HepG2 (cell line): ENCODE data around the gene SCUBE2. TPM values are rescaled to one million over a fixed set of nuclear protein-coding genes. Genes with fewer than 3 reads are reported as not detected.

Experiments used
- ATAC-seq: fragments of 200-7000 bp; cut with Tn5 transposase; 3 replicates; pipeline ENCODE4 v1.9.1; 2020; ENCODE audit warnings: mild to moderate bottlenecking, moderate library complexity
- BruUV-seq: library from RNA; stranded (reverse); fragments of 400-500 nt; replicated peaks from 2 replicates; lab custom pipeline; 2021; lab: Mats Ljungman, UMichigan
- CTCF ChIA-PET: fragments of 300-600 bp; formaldehyde crosslinking; extraction: SDS; loops from one replicate; lab custom pipeline; 2021; ENCODE audit warnings: low total read pairs, inconsistent platforms, low intra/inter-chr PET ratio; lab: Yijun Ruan, JAX
- POLR2A ChIA-PET: fragments of 350-600 bp; sonication (Branson Sonifier 250); formaldehyde crosslinking; loops from one replicate; lab custom pipeline; 2020; ENCODE audit warnings: antibody characterized with exemption, inconsistent platforms; lab: Yijun Ruan, JAX
- DNase-seq: peaks from one replicate; pipeline ENCODE4 v3.0.0-alpha.2; 2015; ENCODE audit warnings: low spot score
- FAIRE-seq: peaks from 3 replicates; lab custom pipeline; 2011; peaks lifted over from hg19 to GRCh38; lab: Jason Lieb, UNC
- H2AFZ ChIP-seq: one replicate; pipeline ENCODE4 v1.6.1; 2011; ENCODE audit warnings: low read length, inconsistent platforms
- H3K27ac ChIP-seq: fragments of 300-600 bp; 3 replicates; pipeline ENCODE4 v1.8.0; 2011; ENCODE audit warnings: mixed run types, mild to moderate bottlenecking, mixed read lengths, low read length, inconsistent platforms; ENCODE audit not compliant: insufficient read depth; ENCODE audit errors: extremely low read length
- H3K27me3 ChIP-seq, 2 experiments: fragments of 200-600 bp in 1 of 2; 2 replicates in 1 of 2; 3 replicates in 1 of 2; pipeline versions ENCODE4 v1.6.0 to v1.8.0; 2011; ENCODE audit warnings: low read length in 2 of 2, mild to moderate bottlenecking in 2 of 2, moderate library complexity in 2 of 2, inconsistent platforms in 1 of 2; ENCODE audit not compliant: insufficient read depth in 2 of 2, control insufficient read depth in 1 of 2
- H3K36me3 ChIP-seq, 2 experiments: fragments of 200-600 bp in 1 of 2; replicated peaks in 1 of 2; 2 replicates in 1 of 2; 3 replicates in 1 of 2; pipeline versions ENCODE4 v1.5.1 to v1.8.0; 2011; ENCODE audit warnings: low read length in 2 of 2, inconsistent platforms in 1 of 2; ENCODE audit not compliant: insufficient read depth in 2 of 2, control insufficient read depth in 1 of 2
- H3K4me1 ChIP-seq: 2 replicates; pipeline ENCODE4 v1.5.1; 2012; ENCODE audit warnings: low read length, inconsistent platforms; ENCODE audit not compliant: insufficient read depth
- H3K4me2 ChIP-seq: 2 replicates; pipeline ENCODE4 v1.6.0; 2011; ENCODE audit warnings: low read depth, low read length, inconsistent platforms
- H3K4me3 ChIP-seq, 3 experiments: fragments of 200-600 bp in 1 of 3; sonication (generic), shearing (Covaris generic) in 1 of 3; replicated peaks in 1 of 3; 2 replicates each; pipeline ENCODE4 v1.5.1; 2011 to 2016; ENCODE audit warnings: low read length in 3 of 3, inconsistent platforms in 2 of 3, low read depth in 2 of 3, mild to moderate bottlenecking in 2 of 3, control low read depth in 1 of 3, mixed read lengths in 1 of 3; ENCODE audit not compliant: insufficient read depth in 1 of 3
- H3K79me2 ChIP-seq: one replicate; pipeline ENCODE4 v1.6.1; 2011; ENCODE audit warnings: low read length, inconsistent platforms; ENCODE audit not compliant: insufficient read depth
- H3K9ac ChIP-seq: 2 replicates; pipeline ENCODE4 v1.6.0; 2011; ENCODE audit warnings: mild to moderate bottlenecking, low read depth, low read length, inconsistent platforms; ENCODE audit not compliant: insufficient read depth
- H3K9me3 ChIP-seq: 2 replicates; pipeline ENCODE4 v1.5.1; 2012; ENCODE audit warnings: mild to moderate bottlenecking, low read length
- H4K20me1 ChIP-seq: 2 replicates; pipeline ENCODE4 v1.6.0; 2011; ENCODE audit warnings: inconsistent platforms, mild to moderate bottlenecking, low read length, moderate library complexity; ENCODE audit not compliant: insufficient read depth
- NR2F1 ChIP-seq, 2 experiments: fragments of 450-650 bp in 1 of 2; formaldehyde crosslinking in 1 of 2; IDR thresholded peaks; 2 replicates each; pipeline versions ENCODE4 v1.5.0 to v1.6.1; 2016 to 2020; ENCODE audit warnings: mild to moderate bottlenecking in 1 of 2, missing compliant biosample characterization in 1 of 2, missing genetic modification reagents in 1 of 2, moderate library complexity in 1 of 2
- SMC3 ChIP-seq: IDR thresholded peaks from 2 replicates; pipeline ENCODE4 v1.6.1; 2011; ENCODE audit warnings: low read length, improper control_type of control experiment
- ZBTB3 ChIP-seq: sonication (generic); formaldehyde crosslinking; IDR thresholded peaks from 2 replicates; pipeline ENCODE4 v1.4.0; 2020; ENCODE audit warnings: low read depth, mild to moderate bottlenecking, moderate library complexity, missing genetic modification reagents, borderline replicate concordance
- ZBTB7A ChIP-seq: sonication (generic); formaldehyde crosslinking; IDR thresholded peaks from 2 replicates; pipeline ENCODE4 v1.8.0; 2022; ENCODE audit warnings: mild to moderate bottlenecking, missing genetic modification reagents
- ZNF260 ChIP-seq: sonication (generic); formaldehyde crosslinking; IDR thresholded peaks from 2 replicates; pipeline ENCODE4 v1.4.0; 2020; ENCODE audit warnings: missing genetic modification reagents, low read depth, mild to moderate bottlenecking, borderline replicate concordance
- ZNF839 ChIP-seq: sonication (generic); formaldehyde crosslinking; IDR thresholded peaks from 2 replicates; pipeline ENCODE4 v1.4.0; 2020; ENCODE audit warnings: missing genetic modification reagents, mild to moderate bottlenecking, borderline replicate concordance
- WGBS: methylation state at CpG from one replicate; pipeline ENCODE4 v1.1.6; 2017; ENCODE audit warnings: low lambda C conversion rate; 5-methylcytosine and 5-hydroxymethylcytosine counted together
- in situ Hi-C: cut with HindIII; loops from 2 replicates; pipeline ENCODE4 v1.10.0; 2017; ENCODE audit warnings: low pct_unique_long_range_greater_than_20kb; ENCODE audit not compliant: extremely low pct_ligation_motif_present
- intact Hi-C: fragments of 100-400 bp; cut with micrococcal nuclease; formaldehyde crosslinking; loops from one replicate; pipeline ENCODE4 v1.10.0; 2022; ENCODE audit not compliant: unreplicated experiment
- polyA plus RNA-seq, 8 experiments: library from polyadenylated mRNA; depleted of rRNA in 3 of 8; stranded (reverse) in 7 of 8; unstranded in 1 of 8; fragments of >200 nt; fragmentation: Illumina TruSeq in 4 of 8; extraction: Trizol in 4 of 8; gene quantifications; 2 replicates each; pipeline versions ENCODE4 v1.2.1 to v1.2.3, GENCODE V29; 2011 to 2016; ENCODE audit warnings: low read depth in 4 of 8, missing spikeins in 1 of 8, mixed read lengths in 1 of 8; ENCODE audit not compliant: insufficient read depth in 1 of 8
- total RNA-seq, 5 experiments: library from RNA; depleted of rRNA; stranded (reverse); fragments of >200 nt; fragmentation: Illumina TruSeq; extraction: Trizol; gene quantifications; 2 replicates each; pipeline ENCODE4 v1.2.3, GENCODE V29; 2016; ENCODE audit warnings: low read depth in 1 of 5
- TF ChIP-seq, protein P1 (sequence below): sonication (generic); formaldehyde crosslinking; IDR thresholded peaks from 2 replicates; pipeline ENCODE4 v1.5.1; 2020; ENCODE audit warnings: mild to moderate bottlenecking, missing genetic modification reagents, moderate library complexity
- TF ChIP-seq, protein P2 (sequence below): sonication (generic); formaldehyde crosslinking; IDR thresholded peaks from 2 replicates; pipeline ENCODE4 v1.4.0; 2020; ENCODE audit warnings: mild to moderate bottlenecking, missing genetic modification reagents
- TF ChIP-seq, protein P3 (sequence below): sonication (generic); formaldehyde crosslinking; IDR thresholded peaks from 2 replicates; pipeline ENCODE4 v1.5.1; 2020; ENCODE audit warnings: mild to moderate bottlenecking, missing genetic modification reagents, borderline replicate concordance
- TF ChIP-seq, protein P4 (sequence below): sonication (generic); formaldehyde crosslinking; IDR thresholded peaks from 2 replicates; pipeline ENCODE4 v1.5.0; 2020; ENCODE audit warnings: mild to moderate bottlenecking, missing genetic modification reagents

SCUBE2 gene
- total and polyA plus RNA-seq, 2 of the 13 experiments (the other 11 are each of a cell fraction or from before 2014, with no cell fraction given) = 0.09 TPM; not detected in 1

DNA sequence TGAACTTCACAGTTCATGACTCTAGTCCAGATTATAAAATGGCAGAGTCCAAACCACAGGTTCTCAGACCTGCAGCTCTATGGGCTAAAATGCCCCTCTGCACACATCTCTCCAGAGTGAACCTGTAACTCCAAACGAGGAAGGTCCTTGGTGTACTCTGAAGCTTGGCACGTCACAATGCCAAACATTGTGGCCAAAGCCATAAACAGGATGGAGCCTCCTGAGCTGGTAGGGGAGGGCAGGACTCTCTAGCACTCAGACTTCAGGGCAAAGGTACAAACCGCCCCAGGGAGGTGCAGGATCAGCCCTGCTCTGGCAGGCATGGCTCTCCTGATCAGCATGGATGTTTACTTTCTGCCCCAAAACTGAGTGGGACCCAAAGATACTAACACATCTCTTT is 2.3 kb downstream of the SCUBE2 start:
- no peak overlapping the region for H3K4me3 ChIP-seq
- FAIRE-seq (no peak), DNase-seq (no peak), ATAC-seq (peak; percentile 70)
- H3K4me1 ChIP-seq = peaks cover 12% of the 10 kb centered on the region
- ChIA-PET CTCF (no interaction called here), POLR2A (no interaction called here)
- no peak overlapping the region for H3K9ac ChIP-seq
- H2AFZ ChIP-seq = no peak overlapping the region
- H4K20me1 ChIP-seq = no peaks in the 10 kb centered on the region
- 0% methylated on average over 3 of the region's 3 CpGs for WGBS
- H3K4me2 ChIP-seq = no peak overlapping the region
- no TSS peak for BruUV-seq
- H3K27ac ChIP-seq = no peak overlapping the region
- intact Hi-C loops (no loop called here), in situ Hi-C loops (no loop called here)
- no peaks in the 10 kb centered on the region for H3K9me3 ChIP-seq
- no peaks in the 10 kb centered on the region for H3K79me2 ChIP-seq
- no peaks in the 10 kb centered on the region for H3K36me3 ChIP-seq
- H3K27me3 ChIP-seq = peaks cover 1 to 44% of the 10 kb centered on the region in 2 experiments
- no peak for TF ChIP-seq ZBTB7A (CRISPR knock-in tag)
- no peak for TF ChIP-seq ZNF260 (CRISPR knock-in tag)
- TF ChIP-seq SMC3 = no peak
- TF ChIP-seq, protein P1, sequence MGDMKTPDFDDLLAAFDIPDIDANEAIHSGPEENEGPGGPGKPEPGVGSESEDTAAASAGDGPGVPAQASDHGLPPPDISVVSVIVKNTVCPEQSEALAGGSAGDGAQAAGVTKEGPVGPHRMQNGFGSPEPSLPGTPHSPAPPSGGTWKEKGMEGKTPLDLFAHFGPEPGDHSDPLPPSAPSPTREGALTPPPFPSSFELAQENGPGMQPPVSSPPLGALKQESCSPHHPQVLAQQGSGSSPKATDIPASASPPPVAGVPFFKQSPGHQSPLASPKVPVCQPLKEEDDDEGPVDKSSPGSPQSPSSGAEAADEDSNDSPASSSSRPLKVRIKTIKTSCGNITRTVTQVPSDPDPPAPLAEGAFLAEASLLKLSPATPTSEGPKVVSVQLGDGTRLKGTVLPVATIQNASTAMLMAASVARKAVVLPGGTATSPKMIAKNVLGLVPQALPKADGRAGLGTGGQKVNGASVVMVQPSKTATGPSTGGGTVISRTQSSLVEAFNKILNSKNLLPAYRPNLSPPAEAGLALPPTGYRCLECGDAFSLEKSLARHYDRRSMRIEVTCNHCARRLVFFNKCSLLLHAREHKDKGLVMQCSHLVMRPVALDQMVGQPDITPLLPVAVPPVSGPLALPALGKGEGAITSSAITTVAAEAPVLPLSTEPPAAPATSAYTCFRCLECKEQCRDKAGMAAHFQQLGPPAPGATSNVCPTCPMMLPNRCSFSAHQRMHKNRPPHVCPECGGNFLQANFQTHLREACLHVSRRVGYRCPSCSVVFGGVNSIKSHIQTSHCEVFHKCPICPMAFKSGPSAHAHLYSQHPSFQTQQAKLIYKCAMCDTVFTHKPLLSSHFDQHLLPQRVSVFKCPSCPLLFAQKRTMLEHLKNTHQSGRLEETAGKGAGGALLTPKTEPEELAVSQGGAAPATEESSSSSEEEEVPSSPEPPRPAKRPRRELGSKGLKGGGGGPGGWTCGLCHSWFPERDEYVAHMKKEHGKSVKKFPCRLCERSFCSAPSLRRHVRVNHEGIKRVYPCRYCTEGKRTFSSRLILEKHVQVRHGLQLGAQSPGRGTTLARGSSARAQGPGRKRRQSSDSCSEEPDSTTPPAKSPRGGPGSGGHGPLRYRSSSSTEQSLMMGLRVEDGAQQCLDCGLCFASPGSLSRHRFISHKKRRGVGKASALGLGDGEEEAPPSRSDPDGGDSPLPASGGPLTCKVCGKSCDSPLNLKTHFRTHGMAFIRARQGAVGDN (CRISPR knock-in tag) = no peak
- TF ChIP-seq, protein P2, sequence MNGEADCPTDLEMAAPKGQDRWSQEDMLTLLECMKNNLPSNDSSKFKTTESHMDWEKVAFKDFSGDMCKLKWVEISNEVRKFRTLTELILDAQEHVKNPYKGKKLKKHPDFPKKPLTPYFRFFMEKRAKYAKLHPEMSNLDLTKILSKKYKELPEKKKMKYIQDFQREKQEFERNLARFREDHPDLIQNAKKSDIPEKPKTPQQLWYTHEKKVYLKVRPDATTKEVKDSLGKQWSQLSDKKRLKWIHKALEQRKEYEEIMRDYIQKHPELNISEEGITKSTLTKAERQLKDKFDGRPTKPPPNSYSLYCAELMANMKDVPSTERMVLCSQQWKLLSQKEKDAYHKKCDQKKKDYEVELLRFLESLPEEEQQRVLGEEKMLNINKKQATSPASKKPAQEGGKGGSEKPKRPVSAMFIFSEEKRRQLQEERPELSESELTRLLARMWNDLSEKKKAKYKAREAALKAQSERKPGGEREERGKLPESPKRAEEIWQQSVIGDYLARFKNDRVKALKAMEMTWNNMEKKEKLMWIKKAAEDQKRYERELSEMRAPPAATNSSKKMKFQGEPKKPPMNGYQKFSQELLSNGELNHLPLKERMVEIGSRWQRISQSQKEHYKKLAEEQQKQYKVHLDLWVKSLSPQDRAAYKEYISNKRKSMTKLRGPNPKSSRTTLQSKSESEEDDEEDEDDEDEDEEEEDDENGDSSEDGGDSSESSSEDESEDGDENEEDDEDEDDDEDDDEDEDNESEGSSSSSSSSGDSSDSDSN = no peak
- no peak for TF ChIP-seq NR2F1 (CRISPR knock-in tag; IDR thresholded peaks at IDR 0.05)
- TF ChIP-seq, protein P3, sequence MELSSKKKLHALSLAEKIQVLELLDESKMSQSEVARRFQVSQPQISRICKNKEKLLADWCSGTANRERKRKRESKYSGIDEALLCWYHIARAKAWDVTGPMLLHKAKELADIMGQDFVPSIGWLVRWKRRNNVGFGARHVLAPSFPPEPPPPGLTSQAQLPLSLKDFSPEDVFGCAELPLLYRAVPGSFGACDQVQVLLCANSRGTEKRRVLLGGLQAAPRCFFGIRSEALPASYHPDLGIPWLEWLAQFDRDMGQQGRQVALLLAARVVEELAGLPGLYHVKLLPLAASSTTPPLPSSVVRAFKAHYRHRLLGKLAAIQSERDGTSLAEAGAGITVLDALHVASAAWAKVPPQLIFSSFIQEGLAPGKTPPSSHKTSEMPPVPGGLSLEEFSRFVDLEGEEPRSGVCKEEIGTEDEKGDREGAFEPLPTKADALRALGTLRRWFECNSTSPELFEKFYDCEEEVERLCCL = no peak
- no peak for TF ChIP-seq ZNF839 (CRISPR knock-in tag)
- no peak for TF ChIP-seq ZBTB3 (CRISPR knock-in tag)
- TF ChIP-seq, protein P4, sequence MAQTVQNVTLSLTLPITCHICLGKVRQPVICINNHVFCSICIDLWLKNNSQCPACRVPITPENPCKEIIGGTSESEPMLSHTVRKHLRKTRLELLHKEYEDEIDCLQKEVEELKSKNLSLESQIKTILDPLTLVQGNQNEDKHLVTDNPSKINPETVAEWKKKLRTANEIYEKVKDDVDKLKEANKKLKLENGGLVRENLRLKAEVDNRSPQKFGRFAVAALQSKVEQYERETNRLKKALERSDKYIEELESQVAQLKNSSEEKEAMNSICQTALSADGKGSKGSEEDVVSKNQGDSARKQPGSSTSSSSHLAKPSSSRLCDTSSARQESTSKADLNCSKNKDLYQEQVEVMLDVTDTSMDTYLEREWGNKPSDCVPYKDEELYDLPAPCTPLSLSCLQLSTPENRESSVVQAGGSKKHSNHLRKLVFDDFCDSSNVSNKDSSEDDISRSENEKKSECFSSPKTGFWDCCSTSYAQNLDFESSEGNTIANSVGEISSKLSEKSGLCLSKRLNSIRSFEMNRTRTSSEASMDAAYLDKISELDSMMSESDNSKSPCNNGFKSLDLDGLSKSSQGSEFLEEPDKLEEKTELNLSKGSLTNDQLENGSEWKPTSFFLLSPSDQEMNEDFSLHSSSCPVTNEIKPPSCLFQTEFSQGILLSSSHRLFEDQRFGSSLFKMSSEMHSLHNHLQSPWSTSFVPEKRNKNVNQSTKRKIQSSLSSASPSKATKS = no peak
